SK-N-SH (cell line): ENCODE data around the gene STK26.

Experiments used
- CHD2 ChIP-seq: fragments of 150-350 bp; IDR thresholded peaks from 2 replicates; pipeline ENCODE4 v1.6.1; 2018; ENCODE audit warnings: low read length; ENCODE audit not compliant: partially characterized antibody
- EP300 ChIP-seq, 2 experiments: IDR thresholded peaks; 2 replicates each; pipeline versions ENCODE4 v1.4.0 to v1.6.1; 2012; ENCODE audit warnings: borderline replicate concordance in 1 of 2, low read depth in 1 of 2, low read length in 1 of 2
- GABPA ChIP-seq: IDR thresholded peaks from 2 replicates; pipeline ENCODE4 v1.4.0; 2012; ENCODE audit warnings: low read depth, mild to moderate bottlenecking
- JUND ChIP-seq: IDR thresholded peaks from 2 replicates; pipeline ENCODE4 v1.4.0; 2012
- MEF2A ChIP-seq: IDR thresholded peaks from 2 replicates; pipeline ENCODE4 v1.4.0; 2012; ENCODE audit warnings: low read depth, borderline replicate concordance
- MXI1 ChIP-seq: IDR thresholded peaks from 2 replicates; pipeline ENCODE4 v1.6.1; 2012; ENCODE audit warnings: mild to moderate bottlenecking, low read depth, low read length, improper control_type of control experiment
- POLR2AphosphoS5 ChIP-seq: IDR thresholded peaks from 2 replicates; pipeline ENCODE4 v1.6.1; 2012; ENCODE audit warnings: low read depth, low read length
- RAD21 ChIP-seq: IDR thresholded peaks from 2 replicates; pipeline ENCODE4 v1.6.1; 2012; ENCODE audit warnings: mild to moderate bottlenecking, low read length
- TAF1 ChIP-seq: IDR thresholded peaks from 2 replicates; pipeline ENCODE4 v1.6.1; 2012; ENCODE audit warnings: low read depth, mild to moderate bottlenecking, low read length, moderate library complexity, borderline replicate concordance
- TEAD4 ChIP-seq: IDR thresholded peaks from 2 replicates; pipeline ENCODE4 v1.4.0; 2012; ENCODE audit warnings: mild to moderate bottlenecking, borderline replicate concordance; ENCODE audit not compliant: insufficient read depth
- TF ChIP-seq, protein P1 (sequence below): fragments of 200-600 bp; sonication (generic); IDR thresholded peaks from 2 replicates; pipeline ENCODE4 v1.6.1; 2017; ENCODE audit warnings: antibody characterized with exemption, mild to moderate bottlenecking, moderate library complexity
- TF ChIP-seq, protein P2 (sequence below): fragments of 150-350 bp; IDR thresholded peaks from 2 replicates; pipeline ENCODE4 v1.6.1; 2017; ENCODE audit warnings: antibody characterized with exemption, low read length, low read depth, borderline replicate concordance
- TF ChIP-seq, protein P3 (sequence below): IDR thresholded peaks from 2 replicates; pipeline ENCODE4 v1.4.0; 2012; ENCODE audit warnings: low read depth, borderline replicate concordance

DNA sequence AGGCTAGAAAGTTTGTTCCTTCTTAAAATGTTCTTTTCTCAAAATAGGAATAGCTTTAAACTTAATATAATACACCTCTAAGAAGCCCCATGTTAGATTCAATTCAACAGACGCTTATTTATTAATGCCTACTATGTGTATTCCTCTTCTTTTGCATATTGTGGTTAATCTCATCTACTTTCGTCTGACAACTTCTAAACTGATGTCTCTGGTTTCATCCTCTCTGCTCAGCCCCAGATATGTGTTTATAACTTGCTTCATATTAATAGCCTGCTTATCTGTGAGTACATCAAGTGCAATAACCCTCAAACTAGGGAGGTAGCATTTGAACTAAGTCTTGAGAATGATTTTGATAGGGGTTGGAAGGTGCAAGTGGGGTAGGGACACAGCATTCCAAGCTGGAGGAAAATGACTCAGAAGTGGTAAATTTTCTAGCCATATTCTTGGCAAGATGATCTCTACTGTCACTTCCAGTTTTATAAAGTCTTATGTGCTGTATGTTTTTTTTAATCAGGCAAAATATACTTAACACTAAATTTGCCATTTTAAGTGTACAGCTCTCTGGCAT is 37.0 kb downstream of the STK26 start:
- TF ChIP-seq JUND (peak; percentile 31; the same call in 1 of the 2 replicates), TEAD4 (no peak), GABPA (no peak), MEF2A (no peak), MXI1 (no peak), EP300 (IDR thresholded peaks at IDR 0.05; ENCODE audit: borderline replicate concordance in 1 of 2, low read depth in 1 of 2, low read length in 1 of 2) (no peak), RAD21 (no peak), POLR2AphosphoS5 (no peak), CHD2 (no peak), TAF1 (no peak)
- TF ChIP-seq, protein P1, sequence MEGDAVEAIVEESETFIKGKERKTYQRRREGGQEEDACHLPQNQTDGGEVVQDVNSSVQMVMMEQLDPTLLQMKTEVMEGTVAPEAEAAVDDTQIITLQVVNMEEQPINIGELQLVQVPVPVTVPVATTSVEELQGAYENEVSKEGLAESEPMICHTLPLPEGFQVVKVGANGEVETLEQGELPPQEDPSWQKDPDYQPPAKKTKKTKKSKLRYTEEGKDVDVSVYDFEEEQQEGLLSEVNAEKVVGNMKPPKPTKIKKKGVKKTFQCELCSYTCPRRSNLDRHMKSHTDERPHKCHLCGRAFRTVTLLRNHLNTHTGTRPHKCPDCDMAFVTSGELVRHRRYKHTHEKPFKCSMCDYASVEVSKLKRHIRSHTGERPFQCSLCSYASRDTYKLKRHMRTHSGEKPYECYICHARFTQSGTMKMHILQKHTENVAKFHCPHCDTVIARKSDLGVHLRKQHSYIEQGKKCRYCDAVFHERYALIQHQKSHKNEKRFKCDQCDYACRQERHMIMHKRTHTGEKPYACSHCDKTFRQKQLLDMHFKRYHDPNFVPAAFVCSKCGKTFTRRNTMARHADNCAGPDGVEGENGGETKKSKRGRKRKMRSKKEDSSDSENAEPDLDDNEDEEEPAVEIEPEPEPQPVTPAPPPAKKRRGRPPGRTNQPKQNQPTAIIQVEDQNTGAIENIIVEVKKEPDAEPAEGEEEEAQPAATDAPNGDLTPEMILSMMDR = no peak
- TF ChIP-seq, protein P2, sequence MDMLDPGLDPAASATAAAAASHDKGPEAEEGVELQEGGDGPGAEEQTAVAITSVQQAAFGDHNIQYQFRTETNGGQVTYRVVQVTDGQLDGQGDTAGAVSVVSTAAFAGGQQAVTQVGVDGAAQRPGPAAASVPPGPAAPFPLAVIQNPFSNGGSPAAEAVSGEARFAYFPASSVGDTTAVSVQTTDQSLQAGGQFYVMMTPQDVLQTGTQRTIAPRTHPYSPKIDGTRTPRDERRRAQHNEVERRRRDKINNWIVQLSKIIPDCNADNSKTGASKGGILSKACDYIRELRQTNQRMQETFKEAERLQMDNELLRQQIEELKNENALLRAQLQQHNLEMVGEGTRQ = no peak
- TF ChIP-seq, protein P3, sequence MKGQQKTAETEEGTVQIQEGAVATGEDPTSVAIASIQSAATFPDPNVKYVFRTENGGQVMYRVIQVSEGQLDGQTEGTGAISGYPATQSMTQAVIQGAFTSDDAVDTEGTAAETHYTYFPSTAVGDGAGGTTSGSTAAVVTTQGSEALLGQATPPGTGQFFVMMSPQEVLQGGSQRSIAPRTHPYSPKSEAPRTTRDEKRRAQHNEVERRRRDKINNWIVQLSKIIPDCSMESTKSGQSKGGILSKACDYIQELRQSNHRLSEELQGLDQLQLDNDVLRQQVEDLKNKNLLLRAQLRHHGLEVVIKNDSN = no peak
